ENCODE results near the gene TMEM204. TPM values are rescaled to one million over a fixed set of nuclear protein-coding genes. Genes with fewer than 3 reads are reported as not detected.

The TMEM204 gene
- total RNA-seq, 1 donor from 2014 or later, result 107 TPM

DNA sequence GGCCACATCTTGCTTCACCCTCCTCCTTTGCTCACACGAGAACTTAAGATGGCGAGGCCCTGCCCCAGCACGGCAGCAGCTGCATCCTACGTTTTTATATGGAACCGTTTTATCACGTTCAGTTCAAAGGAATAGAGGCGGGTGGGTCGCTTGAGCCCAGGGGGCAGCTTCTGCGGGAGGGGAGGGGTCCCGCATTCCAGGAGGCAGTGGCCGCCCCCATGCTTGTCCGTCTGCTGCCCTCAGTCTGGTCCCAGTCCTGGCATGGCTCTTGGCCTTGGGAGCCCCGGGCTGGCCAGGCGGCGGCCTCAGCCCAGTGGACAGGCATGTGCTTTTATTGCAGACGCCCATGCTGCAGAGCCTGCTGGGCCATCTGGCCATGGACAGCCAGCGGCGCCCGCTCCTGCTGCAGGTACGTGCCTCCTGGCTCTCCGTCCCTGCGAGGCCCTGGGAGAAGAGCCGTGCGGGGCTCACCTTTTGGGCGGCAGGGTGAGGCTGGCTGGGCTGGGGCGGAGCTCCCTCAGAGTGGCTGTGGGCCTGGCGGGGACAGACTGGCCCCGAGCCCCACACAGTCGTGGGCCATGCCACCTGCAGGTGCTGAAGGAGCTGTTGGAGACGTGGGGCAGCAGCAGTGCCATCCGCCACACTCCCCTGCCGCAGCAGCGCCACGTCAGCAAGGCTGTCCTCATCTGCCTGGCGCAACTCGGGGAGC, 33.6 kb upstream of the TMEM204 start:
- no peak for DNase-seq

- no peak for DNase-seq
These were observed 32.9 kb upstream of the TMEM204 start for GRCh38 chr16:1500465-1501150.

DNA sequence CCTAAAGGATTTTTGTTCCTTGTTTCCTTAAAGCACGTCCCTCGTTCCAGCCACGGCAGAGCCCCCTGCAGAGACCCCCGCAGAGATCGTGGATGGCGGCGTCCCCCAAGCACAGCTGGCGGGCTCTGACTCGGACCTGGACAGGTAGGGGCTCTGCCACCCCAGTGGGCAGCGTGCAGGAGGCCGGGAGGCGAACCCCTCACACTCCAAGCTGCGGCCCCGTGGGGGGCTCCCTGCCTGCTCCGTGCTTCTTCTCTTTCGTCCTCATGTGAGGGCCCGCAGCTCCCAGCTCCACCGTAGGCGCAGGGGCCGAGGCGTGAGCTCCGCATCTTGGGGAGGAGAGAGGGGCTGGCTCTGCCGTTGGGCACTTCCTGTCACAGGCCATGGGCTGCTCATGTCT, 31.8 kb upstream of the TMEM204 start:
- no peak for DNase-seq

GRCh38 chr16:1502092-1503004, 31.1 kb upstream of the TMEM204 start:
- no peak for DNase-seq

DNA sequence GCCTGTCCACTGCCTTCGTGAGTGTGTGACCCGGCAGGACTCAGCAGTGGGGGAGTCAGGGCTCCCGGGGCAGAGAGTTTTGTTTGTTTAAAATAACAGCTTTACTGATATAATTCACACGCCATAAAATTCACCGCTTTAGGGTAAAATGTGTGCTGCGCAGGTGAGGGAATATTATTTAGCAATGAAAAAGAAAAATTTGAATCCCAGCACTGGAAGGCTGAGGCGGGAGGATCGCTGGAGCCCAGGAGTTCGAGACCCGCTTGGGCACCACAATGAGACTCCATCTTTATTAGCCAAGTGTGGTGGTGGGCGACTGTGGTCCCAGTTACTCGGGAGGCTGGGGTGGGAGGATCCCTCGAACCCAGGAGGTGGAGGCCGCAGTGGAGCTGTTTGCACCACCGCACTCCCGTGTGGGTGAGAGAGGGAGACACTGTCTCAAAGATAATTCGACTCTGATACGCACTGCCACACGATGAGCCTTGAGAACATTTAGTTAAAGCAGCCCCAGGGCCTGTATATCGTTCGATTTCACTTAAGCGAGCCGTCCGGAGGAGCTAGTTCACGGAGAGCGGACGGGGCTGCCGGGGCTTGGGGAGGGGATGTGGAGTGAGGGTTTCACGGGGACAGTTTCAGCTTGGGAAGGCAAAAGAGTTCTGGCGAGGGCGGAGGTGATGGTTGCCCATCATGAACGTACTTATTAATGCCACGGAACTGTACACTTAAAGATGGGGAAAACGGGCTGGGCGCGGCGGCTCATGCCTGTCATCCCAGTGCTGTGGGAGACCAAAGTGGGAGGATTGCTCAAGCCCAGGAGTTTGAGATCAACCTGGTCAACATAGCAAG, 30.1 kb upstream of the TMEM204 start:
- no peak for DNase-seq

DNA sequence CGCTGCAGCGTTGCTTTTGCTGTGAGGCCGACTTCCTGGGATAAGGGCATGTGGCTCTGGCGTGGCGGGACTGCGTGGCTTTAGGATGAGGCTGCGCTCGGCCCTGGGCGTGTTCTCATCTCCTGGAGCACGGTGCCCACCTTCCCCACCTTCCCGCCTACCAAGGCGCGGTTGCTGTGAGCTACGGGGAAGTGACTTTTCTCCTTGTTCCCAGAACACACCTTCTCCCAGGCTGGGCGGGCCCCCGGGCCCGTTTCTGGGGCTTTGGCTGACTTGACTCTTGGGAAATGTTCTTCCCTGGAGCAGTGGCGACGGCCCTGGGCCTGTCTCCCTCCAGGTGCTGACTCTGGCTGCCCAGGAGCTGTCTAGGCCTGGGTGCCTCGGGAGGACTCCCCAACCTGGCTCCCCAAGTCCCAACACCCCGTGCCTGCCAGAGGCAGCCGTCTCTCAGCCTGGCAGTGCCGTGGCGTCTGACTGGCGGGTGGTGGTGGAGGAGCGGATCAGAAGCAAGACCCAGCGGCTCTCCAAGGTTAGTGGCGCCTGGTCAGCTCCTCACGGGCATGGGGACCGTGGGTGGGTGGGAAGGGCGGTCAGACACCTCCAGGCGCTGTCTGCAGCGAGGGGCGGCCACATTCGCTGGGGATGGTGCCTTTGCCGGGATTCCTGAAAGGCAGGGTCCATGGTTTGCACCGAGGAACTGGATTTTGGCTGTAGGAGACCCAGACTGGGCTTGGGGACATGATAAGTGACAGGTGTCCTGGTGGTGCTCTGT, 28.2 kb upstream of the TMEM204 start:
- no peak for DNase-seq

GRCh38 chr16:1505912-1506311, 27.6 kb upstream of the TMEM204 start:
- DNase-seq, result no peak

DNA sequence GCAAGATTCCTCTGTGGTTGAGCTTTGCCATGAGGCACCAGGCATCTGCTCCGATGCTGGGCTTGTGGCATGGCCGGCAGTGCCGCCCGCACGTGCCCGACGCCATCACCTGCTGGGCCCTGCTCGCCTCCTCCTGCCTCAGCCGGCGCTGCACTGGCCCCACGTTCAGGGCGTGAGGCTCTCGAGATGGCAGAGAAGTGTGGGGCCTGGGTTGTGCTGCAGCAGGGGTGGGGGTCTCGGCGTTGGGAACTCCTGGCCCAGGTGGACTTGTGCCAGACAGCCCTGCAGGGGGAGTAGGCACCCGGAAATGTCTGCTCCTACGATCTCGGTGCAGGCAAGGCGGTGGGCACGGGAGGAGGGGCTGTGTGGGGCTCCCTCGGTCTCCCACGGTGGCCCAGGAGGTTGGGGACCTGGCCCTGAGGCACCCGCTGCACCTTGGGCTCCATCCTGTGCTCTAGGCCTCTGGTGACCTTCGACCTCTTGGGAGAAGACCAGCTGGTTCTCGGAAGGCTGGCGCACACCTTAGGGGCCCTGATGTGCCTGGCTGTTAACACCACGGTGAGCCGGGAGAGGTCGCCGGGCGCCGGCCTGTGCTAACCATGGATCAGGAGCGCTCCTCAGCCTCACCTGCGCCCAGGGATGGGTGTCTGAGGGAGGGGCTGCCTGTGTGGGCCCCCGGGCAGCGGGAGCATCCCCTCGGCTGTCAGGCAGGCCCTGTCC, 26.8 kb upstream of the TMEM204 start:
- no peak for DNase-seq

GRCh38 chr16:1508494-1509187, 24.8 kb upstream of the TMEM204 start:
- DNase-seq, result no peak

DNA sequence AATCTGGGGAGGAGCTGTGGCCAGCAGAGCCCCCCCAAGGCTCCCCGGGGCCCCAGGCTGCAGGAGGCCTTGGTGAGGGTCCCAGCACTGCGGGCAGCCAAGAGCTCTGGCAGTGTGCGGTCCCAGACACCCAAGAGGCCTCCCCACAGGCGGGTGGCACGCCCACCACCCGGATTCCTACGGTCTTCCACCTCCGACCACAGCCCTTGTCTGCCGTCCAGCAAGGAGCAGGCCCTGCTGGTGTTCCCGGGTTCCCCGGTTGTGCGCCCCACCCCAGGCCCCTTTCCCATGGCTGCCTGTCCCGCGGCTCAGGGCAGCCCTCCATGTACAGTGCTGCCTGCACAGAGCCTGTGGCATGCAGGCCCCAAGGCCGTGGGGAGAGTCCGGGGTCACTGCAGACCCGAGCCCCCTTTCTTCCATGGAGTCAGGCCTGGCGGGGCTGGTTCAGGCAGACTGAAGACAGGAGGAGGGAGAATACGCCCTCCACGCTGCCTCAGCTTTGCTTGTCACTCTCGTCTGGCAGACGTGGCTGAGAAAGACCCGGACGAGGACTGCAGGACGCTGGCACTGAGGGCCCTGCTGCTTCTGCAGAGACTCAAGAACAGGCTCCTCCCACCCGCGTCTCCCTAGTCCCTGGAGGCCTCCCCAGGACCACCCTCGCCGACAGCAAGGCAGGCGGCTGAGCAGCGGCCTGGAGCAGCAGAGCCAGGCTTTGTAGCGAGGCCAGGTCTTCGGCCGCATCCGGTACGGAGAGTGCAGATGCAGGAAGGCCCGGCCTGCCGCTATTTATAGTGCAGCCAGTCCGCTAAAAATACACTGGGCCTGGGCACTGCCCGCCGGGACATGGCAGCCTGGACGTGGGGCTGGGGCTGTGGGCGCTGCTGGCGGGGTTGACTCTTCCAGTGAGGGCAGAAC, 23.9 kb upstream of the TMEM204 start:
- DNase-seq, result peak; percentile 59

DNA sequence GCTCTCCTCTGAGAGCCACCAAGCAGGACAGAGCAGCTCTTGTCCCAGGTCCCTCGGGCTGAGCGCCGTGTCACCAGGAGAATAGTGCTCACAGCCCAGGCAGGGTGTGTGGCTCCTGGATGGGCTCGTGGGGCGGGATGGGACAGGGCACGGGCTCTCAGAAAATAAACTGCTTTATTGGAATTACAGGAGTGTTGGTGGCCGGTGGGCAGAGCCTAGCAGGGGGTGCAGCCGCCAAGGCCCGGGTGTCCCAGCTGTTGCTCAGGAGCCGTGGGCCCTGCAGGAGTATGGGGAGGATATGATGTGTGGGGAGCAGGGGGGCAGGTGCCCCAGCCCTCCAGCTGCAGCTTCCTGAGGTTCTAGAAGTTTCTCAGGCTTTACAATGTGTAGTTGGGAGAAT, 23.2 kb upstream of the TMEM204 start:
- DNase-seq, result no peak

DNA sequence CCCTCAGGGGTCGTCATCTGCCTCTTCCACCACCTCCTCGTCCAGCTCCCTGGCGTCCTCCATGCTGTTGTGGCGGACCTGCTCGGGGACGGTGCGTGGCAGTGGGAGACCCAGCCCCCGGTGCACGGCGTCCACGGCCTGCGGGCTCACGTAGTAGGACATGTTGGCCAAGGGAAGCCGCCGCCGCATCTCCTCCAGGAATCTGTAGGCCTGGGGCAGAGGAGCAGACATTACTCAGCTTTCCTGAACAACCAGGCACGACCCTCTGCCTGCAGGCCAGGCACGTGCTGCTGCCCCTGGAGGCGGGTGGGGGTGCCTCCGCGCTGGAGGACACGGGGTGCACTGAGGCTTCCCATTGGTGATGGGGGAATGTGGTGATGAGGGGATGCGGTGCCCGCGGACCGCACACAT, 22.5 kb upstream of the TMEM204 start:
- no peak for DNase-seq

DNA sequence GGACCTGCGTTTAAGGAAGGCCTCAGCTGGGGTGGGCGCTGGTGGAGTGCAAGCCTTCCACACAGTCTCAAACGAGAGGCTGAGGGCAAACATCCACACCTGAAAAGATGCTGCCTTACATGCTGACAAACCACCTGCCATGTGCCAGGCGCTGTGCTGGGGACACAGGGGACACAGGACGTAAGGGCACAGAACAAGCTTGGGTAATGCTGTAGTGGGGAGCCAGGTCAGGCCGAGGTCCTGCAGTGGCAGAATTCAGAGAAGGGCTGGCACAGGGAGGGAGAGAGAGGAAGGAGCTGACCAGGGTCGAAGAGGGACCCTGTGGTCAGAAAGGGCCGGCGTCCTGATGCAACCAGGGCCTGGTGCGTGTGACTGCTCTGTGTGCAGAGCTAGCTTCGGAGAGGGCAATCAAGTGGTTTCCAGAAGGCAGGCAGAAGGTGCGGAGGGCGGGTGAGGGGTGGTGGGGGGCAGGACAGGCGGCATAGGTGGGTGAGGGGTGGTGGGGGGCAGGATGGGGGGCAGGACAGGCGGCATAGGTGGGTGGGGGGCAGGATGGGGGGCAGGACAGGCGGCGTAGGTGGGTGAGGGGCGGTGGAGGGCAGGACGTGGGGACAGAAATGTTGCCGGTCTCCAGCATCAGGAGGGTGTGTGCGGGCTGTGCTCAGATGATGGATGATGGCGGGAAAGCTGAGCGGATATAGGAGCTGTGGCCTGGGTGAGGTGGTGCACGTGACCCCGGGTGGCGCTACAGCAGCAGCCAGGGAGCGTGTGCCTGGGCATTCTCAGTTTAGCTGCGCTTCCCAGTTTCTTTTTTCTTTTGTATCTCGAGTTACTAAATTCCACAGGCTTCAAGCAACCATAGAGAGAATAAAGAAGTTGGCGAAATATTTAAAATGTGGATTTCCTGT, 21.6 kb upstream of the TMEM204 start:
- DNase-seq, result peak; percentile 44

- DNase-seq, result peak; percentile 67
These were observed 20.7 kb upstream of the TMEM204 start for GRCh38 chr16:1512774-1513173.

DNA sequence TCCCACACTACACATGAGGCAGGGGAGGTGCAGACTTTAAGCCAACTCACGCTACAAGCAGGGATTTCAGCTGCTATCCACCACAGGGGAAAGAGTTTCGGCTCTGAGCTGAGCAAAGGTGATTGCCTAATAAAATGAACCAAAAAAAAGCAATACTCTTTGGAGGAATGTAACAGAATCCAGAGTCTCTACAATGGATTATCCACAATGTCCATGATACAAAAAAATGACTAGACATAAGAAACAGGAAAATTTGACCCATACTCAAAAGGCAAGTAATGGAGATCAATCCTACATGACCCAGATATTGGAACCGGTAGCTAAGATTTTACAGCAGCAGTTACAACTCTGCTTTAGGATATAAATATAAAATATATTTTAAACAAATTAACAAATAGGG, 19.0 kb upstream of the TMEM204 start:
- no peak for DNase-seq

DNA sequence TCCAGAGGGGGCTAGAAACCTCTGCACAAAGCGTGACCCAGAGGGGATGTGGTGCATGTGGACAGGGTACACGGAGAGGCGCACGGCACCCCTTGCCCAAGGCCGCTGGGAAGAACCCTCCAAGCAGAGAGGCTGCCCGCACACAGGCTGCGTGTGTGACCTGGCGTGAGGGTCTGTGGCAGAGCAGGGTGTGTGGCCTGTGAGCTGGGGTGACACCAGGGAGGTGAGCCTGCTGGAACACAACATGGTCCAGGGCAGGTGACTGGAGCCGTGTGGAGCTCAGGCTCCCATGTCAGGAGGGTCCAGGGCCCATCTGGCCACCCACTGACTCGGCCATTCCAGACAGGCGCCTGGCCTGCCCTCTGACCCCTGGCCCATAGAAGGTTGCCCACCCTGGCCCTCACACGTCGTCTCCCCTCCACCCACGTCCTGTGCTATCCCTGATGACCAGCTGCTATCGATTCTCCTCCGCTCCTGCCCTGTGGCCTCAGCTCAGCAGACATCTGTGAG, 14.8 kb upstream of the TMEM204 start:
- no peak for DNase-seq

GRCh38 chr16:1519831-1520230, 13.6 kb upstream of the TMEM204 start:
- DNase-seq, result no peak

DNA sequence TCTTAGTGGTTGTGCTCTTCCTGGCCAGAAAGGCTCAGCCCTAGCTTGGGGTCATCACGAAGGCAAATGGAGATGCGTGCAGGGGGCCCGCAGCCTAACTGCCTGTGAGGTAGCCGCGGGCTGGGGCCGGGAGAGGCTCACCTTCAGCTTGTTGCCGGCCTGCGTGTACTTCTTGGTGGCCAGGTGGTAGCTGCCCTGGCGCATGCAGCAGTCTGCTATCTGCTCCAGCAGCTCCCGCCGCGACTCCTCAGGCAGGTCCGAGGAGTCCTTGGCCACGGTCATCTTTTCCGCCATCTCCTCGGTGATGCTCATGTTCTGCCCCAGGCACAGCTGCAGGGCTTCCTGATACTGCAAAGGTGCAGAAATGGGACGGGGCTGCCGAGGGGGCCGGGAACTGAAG, 13.0 kb upstream of the TMEM204 start:
- DNase-seq, result no peak

Data from dermis blood vessel endothelial cell (primary cell).